NCI-H345 treated with DMSO at 0.1 percent for 48 hours (cell line): ENCODE measurements around the gene AGAP3.

Experiments used
- DNase-seq: peaks from one replicate; lab custom pipeline; 2025; ENCODE audit not compliant: unreplicated experiment; lab: John Stamatoyannopoulos, UW

Gene AGAP3

GRCh38 chr7:151122796-151123157, 36.5 kb downstream of the AGAP3 start:
- DNase-seq = no peak

- no peak for DNase-seq
Measured at GRCh38 chr7:151123158-151123821, 37.0 kb downstream of the AGAP3 start.

DNA sequence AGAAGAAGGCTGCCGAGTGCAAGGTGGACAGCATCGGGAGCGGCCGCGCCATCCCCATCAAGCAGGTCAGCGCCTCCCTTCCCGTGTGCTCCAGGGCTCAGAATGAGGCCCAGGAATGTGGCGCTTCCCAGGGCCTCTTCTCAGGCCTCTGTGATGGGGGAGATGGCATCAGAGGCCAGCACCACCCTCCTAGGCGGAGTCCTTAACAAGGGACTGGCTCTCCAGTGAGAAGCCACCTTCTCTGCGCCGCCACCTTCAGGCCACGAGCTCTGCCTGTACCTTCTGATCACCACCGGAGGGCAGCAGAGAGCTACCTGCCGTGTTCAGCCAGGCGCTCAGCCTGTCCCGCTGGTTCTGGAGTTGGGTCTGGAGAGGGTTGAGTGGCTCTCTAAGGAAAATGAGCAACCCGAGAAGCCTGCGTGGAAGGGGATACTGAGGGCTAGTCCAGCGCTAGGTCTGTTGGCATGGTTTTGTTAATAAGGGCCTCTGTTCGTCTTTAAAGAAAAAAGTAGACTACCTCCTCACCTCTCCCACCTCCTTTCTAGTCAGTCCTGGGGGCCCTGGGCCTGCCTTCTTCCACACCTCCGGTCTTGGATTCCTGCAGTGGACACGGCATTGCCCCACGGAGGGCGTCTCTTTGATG, 37.7 kb downstream of the AGAP3 start:
- DNase-seq = peak; percentile 51

DNA sequence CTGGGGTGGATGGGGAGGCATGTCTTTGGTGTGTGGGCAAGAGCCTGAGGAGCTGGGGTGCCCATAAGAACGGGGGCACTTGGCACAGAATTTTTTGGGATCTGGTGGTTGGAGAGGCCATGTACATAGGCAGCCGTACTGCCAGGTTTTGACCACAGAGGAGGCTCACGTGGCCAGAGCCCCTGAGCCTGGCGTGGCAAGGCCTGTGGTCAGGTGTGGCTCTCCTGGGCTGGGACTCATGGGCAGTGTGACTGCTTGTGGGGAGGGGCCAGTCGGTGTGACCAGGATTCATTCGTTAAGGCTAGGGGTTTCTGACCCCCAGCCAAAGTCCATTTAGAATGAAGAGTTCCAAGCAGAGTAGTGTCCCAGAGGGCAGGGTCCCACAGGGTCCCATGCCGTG, 38.2 kb downstream of the AGAP3 start:
- DNase-seq = no peak

- DNase-seq = no peak
Measured at GRCh38 chr7:151124899-151125399, 38.7 kb downstream of the AGAP3 start.

DNA sequence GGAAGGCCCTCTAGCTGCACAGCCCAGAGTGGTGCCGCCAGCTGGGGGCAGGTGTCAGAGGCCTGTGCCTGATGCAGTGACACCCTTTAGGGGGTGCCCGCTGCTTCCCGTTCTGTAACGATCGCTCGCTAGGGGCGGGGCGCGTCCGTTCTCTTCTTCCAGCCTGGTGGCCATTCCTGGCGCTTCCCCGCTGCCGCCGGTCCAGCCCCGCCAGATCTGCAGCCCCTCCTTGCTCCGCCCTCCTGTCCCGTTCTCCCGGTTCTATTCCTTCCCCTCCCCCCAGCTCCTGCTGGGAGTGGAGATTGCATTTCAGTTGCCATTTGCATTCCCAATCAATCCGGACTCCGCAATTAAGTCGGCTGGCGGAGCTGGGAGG, 39.2 kb downstream of the AGAP3 start:
- DNase-seq = no peak

- DNase-seq = no peak
Measured at GRCh38 chr7:151125846-151126481, 39.7 kb downstream of the AGAP3 start.

DNA sequence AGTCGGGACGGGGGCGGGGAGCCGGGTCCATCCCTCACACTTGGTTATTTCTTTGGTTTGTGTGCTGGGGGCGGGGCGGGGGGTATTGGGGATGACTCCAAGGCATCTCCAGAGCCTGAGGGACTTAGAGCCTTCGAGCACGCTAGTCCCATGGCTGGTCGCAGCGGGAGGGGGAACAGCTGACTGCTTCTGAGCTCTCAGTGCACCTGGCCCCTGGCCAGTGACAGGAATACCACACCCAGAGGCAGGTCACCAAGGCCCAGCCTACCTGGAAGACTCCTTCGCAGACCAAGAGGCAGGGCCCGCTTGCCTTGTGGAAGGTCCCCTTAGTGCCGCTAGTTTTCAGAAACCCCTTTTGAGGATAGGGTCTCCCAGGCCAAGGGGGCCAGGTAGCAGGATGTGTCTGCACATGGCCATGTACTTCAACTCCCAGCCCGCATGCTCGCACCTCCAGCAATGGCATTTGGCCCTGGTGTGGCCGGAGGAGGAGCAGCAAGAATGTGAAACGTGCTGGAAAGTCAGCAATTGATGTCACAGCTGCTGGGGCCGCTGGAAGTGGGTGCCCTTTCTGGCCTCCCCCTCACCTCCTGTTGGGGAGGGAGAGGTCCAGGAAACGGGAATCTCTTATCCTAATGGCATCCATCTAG, 40.3 kb downstream of the AGAP3 start:
- DNase-seq = no peak

DNA sequence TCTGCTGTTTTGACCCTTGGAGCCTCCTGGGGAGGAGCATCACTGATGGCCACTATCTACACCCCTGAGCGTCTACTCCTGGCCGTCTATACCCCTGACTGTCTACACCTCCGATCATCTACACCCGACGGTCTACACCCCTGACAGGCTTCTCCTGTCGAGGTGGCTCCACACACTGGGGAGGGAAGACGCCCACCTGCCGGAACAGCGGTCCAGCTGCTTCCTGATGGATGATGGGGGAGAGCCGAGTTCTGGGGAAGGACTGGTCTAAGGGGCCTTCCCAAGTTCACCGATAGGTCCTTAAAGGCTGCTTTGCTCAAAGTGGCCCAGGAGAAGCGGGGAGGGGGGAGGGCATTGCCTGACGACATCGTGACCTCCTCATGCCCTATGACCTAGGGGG, 41.9 kb downstream of the AGAP3 start:
- no peak for DNase-seq

GRCh38 chr7:151128716-151129115, 42.4 kb downstream of the AGAP3 start:
- DNase-seq = no peak

- DNase-seq = no peak
Measured at GRCh38 chr7:151129117-151129959, 43.1 kb downstream of the AGAP3 start.

GRCh38 chr7:151129960-151130591, 43.8 kb downstream of the AGAP3 start:
- DNase-seq = no peak

GRCh38 chr7:151130741-151131157, 44.5 kb downstream of the AGAP3 start:
- no peak for DNase-seq

DNA sequence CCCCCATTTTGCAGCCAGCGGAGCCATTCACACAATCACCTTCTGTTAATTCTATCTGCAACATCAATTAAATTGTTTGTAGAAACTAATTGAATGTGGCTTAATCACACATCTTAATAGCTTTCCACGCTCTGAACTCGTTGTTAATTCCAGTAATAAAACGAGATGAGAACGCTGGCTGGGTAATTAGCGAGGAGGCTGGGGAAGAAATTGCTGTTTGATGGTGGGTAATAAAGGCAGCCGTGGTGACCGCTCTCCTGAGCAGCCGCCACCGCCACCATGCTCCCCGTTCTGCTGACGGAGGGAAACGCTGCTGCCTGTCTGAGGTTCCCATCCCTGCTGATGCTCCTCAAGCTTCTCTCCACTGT, 44.9 kb downstream of the AGAP3 start:
- DNase-seq = no peak

DNA sequence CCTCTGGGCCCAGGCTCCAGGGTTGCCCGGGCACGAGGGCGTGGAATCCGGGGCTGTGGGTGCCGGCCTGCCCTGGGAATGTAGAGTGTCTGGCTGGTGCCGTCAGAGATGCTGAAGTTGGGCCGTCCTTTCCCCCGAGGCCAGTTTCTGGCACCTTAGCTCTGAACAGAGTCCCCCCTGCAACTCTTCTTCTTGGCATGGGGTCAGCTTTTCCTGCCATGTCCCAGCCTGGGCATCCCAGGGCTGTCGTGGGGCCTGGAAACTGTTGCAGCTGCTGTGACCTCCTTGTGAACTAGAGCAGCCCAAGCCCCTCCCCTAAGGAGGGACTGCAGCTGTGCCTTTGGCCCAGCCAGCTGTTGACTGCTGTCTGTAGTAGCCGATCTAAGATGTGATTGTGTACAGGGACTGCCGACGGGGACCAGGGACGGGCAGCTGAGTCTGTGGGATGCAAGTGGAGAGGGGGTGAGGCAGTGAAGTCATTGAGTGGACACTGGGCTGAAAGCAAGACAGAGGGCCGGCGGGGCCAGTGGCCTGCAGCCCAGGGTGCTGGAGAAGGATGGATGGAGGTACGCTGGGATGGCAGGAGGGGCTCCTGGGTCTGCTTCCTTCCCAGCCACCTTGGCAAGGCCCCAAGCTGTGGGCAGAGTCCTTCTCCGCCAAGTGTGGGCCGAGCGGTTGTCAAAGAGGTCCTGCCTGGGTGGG, 45.5 kb downstream of the AGAP3 start:
- DNase-seq = no peak

- no peak for DNase-seq
Measured at GRCh38 chr7:151132461-151133205, 46.4 kb downstream of the AGAP3 start.

DNA sequence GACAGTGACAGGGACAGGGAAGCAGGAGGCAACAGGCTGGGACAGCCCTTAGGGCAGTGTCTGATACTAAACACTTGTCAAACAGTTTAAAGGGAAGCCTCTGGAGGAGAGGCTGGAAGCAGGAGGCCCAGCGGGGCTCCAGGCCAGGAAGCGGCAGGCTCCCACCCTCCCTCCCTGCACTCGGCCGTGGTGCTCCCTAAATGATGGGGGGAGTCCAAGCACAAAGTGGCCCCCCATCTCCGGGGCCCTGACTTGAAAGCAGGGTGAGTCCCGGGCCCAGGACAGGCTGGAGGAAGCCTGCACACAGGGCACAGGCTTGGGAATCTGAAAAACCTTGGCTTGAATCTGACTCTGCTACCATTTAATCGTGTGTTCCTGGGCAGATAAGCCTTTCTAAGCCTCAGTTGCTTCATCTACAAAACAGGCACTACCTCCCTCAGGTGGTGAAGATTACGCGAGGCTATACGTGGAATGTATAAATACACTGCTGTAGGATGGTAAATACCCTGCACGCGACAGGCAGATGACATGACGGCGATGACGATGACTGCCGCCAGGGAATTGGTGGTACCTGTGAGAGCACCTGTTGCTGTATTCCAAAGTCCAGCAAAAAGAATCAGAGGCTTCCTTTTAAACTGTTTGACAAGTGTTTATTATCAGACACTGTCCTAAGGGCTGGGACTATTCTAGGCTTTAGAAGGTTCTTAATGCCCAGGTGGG, 47.2 kb downstream of the AGAP3 start:
- no peak for DNase-seq

- no peak for DNase-seq
Measured at GRCh38 chr7:151133986-151134742, 47.9 kb downstream of the AGAP3 start.
